ENCODE data around the gene ZNF708. TPM values are rescaled to one million over a fixed set of nuclear protein-coding genes. Genes with fewer than 3 reads are reported as not detected.
"Not testable (repeated sequence)": the region's sequence is repeated elsewhere in the genome, so short reads cannot be mapped to it uniquely, and the experiment has no call there.

Gene ZNF708
- total RNA-seq, 2 experiments from 2014 or later = 15.5 to 16.4 TPM

DNA sequence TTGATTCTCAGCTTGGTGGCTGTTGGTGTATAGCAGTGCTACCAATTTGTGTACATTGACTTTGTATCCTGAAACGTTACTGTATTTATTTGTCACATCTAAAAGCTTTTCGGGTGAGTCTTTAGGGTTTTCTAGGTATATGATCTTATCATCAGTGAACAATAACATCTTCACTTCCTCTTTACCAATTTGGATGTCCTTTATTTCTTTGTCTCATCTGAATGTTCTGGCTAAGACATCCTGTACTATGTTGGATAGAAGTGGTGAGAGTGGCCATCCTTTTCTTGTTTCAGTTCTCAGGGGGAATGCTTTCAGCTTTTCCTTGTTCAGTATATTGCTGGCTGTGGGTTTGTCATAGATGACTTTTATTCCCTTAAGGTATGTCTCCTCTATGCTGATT is 23.6 kb upstream of the ZNF708 start:
- POLR2A ChIA-PET = interaction anchor here (0.6 to 0.7 kb wide), 2 partner anchors 44 to 693 kb away, joined by 3 read pairs; partner anchors contain the start of gene ZNF493
- H3K4me3 Mint-ChIP-seq = no peak overlapping the region
- H3K9me3 Mint-ChIP-seq = peaks cover 11% of the 10 kb centered on the region
- TF ChIP-seq, protein P1, sequence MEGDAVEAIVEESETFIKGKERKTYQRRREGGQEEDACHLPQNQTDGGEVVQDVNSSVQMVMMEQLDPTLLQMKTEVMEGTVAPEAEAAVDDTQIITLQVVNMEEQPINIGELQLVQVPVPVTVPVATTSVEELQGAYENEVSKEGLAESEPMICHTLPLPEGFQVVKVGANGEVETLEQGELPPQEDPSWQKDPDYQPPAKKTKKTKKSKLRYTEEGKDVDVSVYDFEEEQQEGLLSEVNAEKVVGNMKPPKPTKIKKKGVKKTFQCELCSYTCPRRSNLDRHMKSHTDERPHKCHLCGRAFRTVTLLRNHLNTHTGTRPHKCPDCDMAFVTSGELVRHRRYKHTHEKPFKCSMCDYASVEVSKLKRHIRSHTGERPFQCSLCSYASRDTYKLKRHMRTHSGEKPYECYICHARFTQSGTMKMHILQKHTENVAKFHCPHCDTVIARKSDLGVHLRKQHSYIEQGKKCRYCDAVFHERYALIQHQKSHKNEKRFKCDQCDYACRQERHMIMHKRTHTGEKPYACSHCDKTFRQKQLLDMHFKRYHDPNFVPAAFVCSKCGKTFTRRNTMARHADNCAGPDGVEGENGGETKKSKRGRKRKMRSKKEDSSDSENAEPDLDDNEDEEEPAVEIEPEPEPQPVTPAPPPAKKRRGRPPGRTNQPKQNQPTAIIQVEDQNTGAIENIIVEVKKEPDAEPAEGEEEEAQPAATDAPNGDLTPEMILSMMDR (IDR thresholded peaks at IDR 0.05) = no peak
- H3K4me3 ChIP-seq (ENCODE audit: low read length) = no peak overlapping the region
- H3K4me1 Mint-ChIP-seq (ENCODE audit: low read depth) = peaks cover 7% of the 10 kb centered on the region
- H3K4me1 ChIP-seq (ENCODE audit: insufficient read depth, low read length) = no peaks in the 10 kb centered on the region
- ATAC-seq (ENCODE audit: poor library complexity) (no peak), DNase-seq (no peak)
- H3K27ac ChIP-seq (ENCODE audit: low read depth in 1 of 2, low read length in 2 of 2) = no peak overlapping the region
- H3K36me3 Mint-ChIP-seq (ENCODE audit: low read depth) = no peaks in the 10 kb centered on the region
- peaks cover 0 to 9% of the 10 kb centered on the region in 2 experiments for H3K9me3 ChIP-seq (ENCODE audit: control insufficient read depth in 1 of 2, insufficient read depth in 1 of 2, low read length in 2 of 2)
- H3K27me3 ChIP-seq (ENCODE audit: control insufficient read depth in 1 of 2, insufficient read depth in 2 of 2, low read length in 2 of 2) = no peaks in the 10 kb centered on the region
- no peak overlapping the region for H3K27ac Mint-ChIP-seq
- no peaks in the 10 kb centered on the region for H3K36me3 ChIP-seq (ENCODE audit: insufficient read depth, low read length)
- CTCF ChIA-PET = interaction anchor here (1.5 kb wide), 1 partner anchor 11 kb away, joined by 3 read pairs; no protein-coding TSS in a partner anchor
- intact Hi-C loops (cut with DNase I, micrococcal nuclease) = no loop called here
- H3K27me3 Mint-ChIP-seq = no peaks in the 10 kb centered on the region

DNA sequence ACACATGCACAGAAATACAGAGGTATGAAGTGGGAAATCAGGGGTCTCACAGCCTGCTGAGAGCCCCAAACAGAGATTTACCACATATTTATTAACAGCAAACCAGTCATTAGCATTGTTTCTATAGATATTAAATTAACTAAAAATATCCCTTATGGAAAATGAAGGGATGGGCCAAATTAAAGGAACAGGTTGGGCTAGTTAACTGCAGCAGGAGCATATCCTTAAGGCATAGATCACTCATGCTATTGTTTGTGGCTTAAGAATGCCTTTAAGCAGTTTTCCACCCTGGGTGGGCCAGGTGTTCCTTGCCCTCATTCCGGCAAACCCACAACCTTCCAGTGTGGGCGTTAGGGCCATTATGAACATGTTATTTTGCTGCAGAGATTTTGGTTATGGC is 15.6 kb upstream of the ZNF708 start:
- H3K4me1 Mint-ChIP-seq (ENCODE audit: low read depth); H3K36me3 ChIP-seq (ENCODE audit: insufficient read depth, low read length); H3K4me3 Mint-ChIP-seq; H3K27ac ChIP-seq (ENCODE audit: low read depth in 1 of 2, low read length in 2 of 2); H3K4me1 ChIP-seq (ENCODE audit: insufficient read depth, low read length); H3K4me3 ChIP-seq (ENCODE audit: low read length); H3K9me3 Mint-ChIP-seq; H3K27ac Mint-ChIP-seq; H3K27me3 Mint-ChIP-seq; H3K27me3 ChIP-seq (ENCODE audit: control insufficient read depth in 1 of 2, insufficient read depth in 2 of 2, low read length in 2 of 2); ATAC-seq (ENCODE audit: poor library complexity); intact Hi-C loops (cut with DNase I, micrococcal nuclease); POLR2A ChIA-PET; DNase-seq; CTCF ChIA-PET: not testable (repeated sequence)
- H3K9me3 ChIP-seq (ENCODE audit: control insufficient read depth in 1 of 2, insufficient read depth in 1 of 2, low read length in 2 of 2) = peaks cover 8 to 11% of the 10 kb centered on the region in 2 experiments
- peaks cover 15% of the 10 kb centered on the region for H3K36me3 Mint-ChIP-seq (ENCODE audit: low read depth)

DNA sequence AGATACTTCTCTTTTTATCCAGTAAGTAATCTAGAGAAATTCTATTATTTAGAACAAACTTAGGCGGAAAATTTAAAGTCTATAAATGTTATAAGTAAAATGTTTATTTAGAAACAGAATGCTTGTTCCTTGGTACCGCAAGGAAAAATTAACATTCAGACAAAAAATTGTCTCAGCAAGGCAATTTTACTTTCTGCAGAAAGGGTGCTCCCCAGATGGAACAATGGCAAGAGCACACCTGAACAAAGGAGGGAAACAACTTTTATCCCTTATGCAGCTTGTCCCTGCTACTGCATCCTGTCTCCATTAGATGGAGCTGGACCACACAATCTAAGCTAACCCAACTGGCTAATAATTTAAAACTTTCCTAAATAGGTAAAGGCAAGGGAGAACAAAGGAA is 6.5 kb upstream of the ZNF708 start:
- Histone ChIP-seq H3K4me3 (ENCODE audit: low read length) (no peak overlapping the region), H3K27ac (ENCODE audit: low read depth in 1 of 2, low read length in 2 of 2) (no peak overlapping the region), H3K36me3 (ENCODE audit: insufficient read depth, low read length) (no peaks in the 10 kb centered on the region), H3K9me3 (ENCODE audit: control insufficient read depth in 1 of 2, insufficient read depth in 1 of 2, low read length in 2 of 2) (peaks cover 18 to 36% of the 10 kb centered on the region in 2 experiments), H3K4me1 (ENCODE audit: insufficient read depth, low read length) (no peaks in the 10 kb centered on the region), H3K27me3 (ENCODE audit: control insufficient read depth in 1 of 2, insufficient read depth in 2 of 2, low read length in 2 of 2) (no peaks in the 10 kb centered on the region)
- Mint-ChIP-seq H3K36me3 (ENCODE audit: low read depth) (peaks cover 10% of the 10 kb centered on the region), H3K4me3 (no peak overlapping the region), H3K4me1 (ENCODE audit: low read depth) (no peaks in the 10 kb centered on the region), H3K27ac (no peak overlapping the region), H3K9me3 (peaks cover 5% of the 10 kb centered on the region), H3K27me3 (no peaks in the 10 kb centered on the region)
- ChIA-PET CTCF (no interaction called here), POLR2A (no interaction called here)
- DNase-seq (peak in 1 of 14 experiments; percentile 13), ATAC-seq (ENCODE audit: poor library complexity) (no peak)
- intact Hi-C loops (cut with DNase I, micrococcal nuclease) = no loop called here
- TF ChIP-seq, protein P1 (IDR thresholded peaks at IDR 0.05) = no peak

DNA sequence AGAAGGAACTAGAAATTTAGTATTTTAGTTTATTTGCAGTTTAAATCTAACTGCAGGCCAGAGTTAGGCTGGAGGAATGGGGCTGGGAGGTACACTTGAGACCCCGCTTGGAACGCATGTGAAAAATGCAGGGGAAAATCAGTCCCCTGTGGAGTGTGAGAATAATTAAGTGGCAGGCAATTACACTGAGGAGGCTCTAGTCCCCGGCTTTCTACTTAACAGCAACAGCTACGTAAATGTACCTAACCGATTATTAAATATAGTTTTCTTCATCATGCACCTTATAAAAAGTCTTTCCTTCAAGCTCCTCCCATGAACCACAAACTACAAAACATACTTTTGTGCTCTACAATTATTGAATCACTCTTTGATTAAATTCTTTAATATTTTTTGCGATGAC is 804 bp downstream of the ZNF708 start:
- intact Hi-C loops (cut with DNase I, micrococcal nuclease) = loop anchor here (5.0 to 10.0 kb wide), 4 partner anchors 34 to 516 kb away; partner anchors contain the start of genes ZNF429 (in 1 of the 2) and ZNF493 (in 1 of the 2)
- Mint-ChIP-seq H3K9me3 (no peaks in the 10 kb centered on the region), H3K27ac (peak overlapping the region; percentile 98), H3K27me3 (no peaks in the 10 kb centered on the region), H3K4me1 (ENCODE audit: low read depth) (peaks cover 55% of the 10 kb centered on the region), H3K4me3 (peak overlapping the region; percentile 96), H3K36me3 (ENCODE audit: low read depth) (peaks cover 57% of the 10 kb centered on the region)
- ATAC-seq (ENCODE audit: poor library complexity) = peak; percentile 42
- ChIA-PET CTCF (no interaction called here), POLR2A (interaction anchor here (0.8 to 3.2 kb wide), 30 partner anchors 10 to 1945 kb away, joined by 3 to 48 read pairs (median 8); partner anchors contain the start of genes ZNF100, ZNF101, ZNF257 and ZNF429)
- peak overlapping the region; percentile 83 to 99 for H3K27ac ChIP-seq (ENCODE audit: low read depth in 1 of 2, low read length in 2 of 2)
- TF ChIP-seq, protein P1 (IDR thresholded peaks at IDR 0.05) = no peak
- H3K27me3 ChIP-seq (ENCODE audit: control insufficient read depth in 1 of 2, insufficient read depth in 2 of 2, low read length in 2 of 2) = no peaks in the 10 kb centered on the region
- peak in 3 of 14 experiments; percentile 22 to 34 (median 30) for DNase-seq
- H3K4me1 ChIP-seq (ENCODE audit: insufficient read depth, low read length) = peaks cover 25% of the 10 kb centered on the region
- peak overlapping the region; percentile 99 for H3K4me3 ChIP-seq (ENCODE audit: low read length)
- H3K9me3 ChIP-seq (ENCODE audit: control insufficient read depth in 1 of 2, insufficient read depth in 1 of 2, low read length in 2 of 2) = peaks cover 0 to 11% of the 10 kb centered on the region in 2 experiments
- H3K36me3 ChIP-seq (ENCODE audit: insufficient read depth, low read length) = peaks cover 15% of the 10 kb centered on the region

Measured in CD4-positive, alpha-beta T cell (primary cell).